Ovary (tissue), 3 donors: Measurements from ENCODE around the gene HBP1.

ENCODE experiments used
- CTCF ChIP-seq, 3 donors: fragments of 450-650 bp in 2 of 3; fragments of 200-600 bp in 1 of 3; IDR thresholded peaks; one replicate each; pipeline versions ENCODE4 v1.5.1 to v1.8.0; 2016 to 2022; ENCODE audit warnings: antibody characterized with exemption in 3 of 3, mild to moderate bottlenecking in 1 of 3
- EP300 ChIP-seq: sonication (generic); formaldehyde crosslinking; IDR thresholded peaks from one replicate; pipeline ENCODE4 v1.6.1; 2017; ENCODE audit warnings: antibody characterized with exemption
- POLR2A ChIP-seq: fragments of 450-650 bp; IDR thresholded peaks from one replicate; pipeline ENCODE4 v1.6.1; 2017; ENCODE audit warnings: antibody characterized with exemption, mild to moderate bottlenecking, moderate library complexity
- donor health status: DM: no; HTN: no; CAD: no.

- no peak for TF ChIP-seq POLR2A
- no peak for TF ChIP-seq CTCF (IDR thresholded peaks at IDR 0.05)
- no peak for TF ChIP-seq EP300
These were observed 61.5 kb downstream of the HBP1 start for GRCh38 chr7:107230334-107230733.
